HepG2 (cell line): ENCODE data around the gene GLRX2.

Experiments
- CEBPB ChIP-seq: IDR thresholded peaks from 2 replicates; pipeline ENCODE4 v1.6.1; 2011; ENCODE audit warnings: low read depth, low read length, improper control_type of control experiment, borderline replicate concordance
- SAP130 ChIP-seq: IDR thresholded peaks from 2 replicates; pipeline ENCODE4 v1.6.1; 2016; ENCODE audit warnings: low read depth
- TAF1 ChIP-seq: sonication (generic); formaldehyde crosslinking; IDR thresholded peaks from 2 replicates; pipeline ENCODE4 v1.4.0; 2020; ENCODE audit warnings: missing genetic modification reagents

GRCh38 chr1:193118803-193119730 is 13.9 kb upstream of the GLRX2 start:
- no peak for TF ChIP-seq TAF1
- TF ChIP-seq SAP130 (CRISPR knock-in tag), result no peak
- no peak for TF ChIP-seq CEBPB
